Thoracic aorta (tissue), 2 donors: Measurements from ENCODE around the gene SLC35B2. TPM values are rescaled to one million over a fixed set of nuclear protein-coding genes. Genes with fewer than 3 reads are reported as not detected.

Source experiments
- ATAC-seq: fragments of 150-250 bp; one replicate; pipeline ENCODE4 v1.8.0; 2017; ENCODE audit warnings: low read depth; ENCODE audit not compliant: insufficient number of reproducible peaks, low FRiP score
- DNase-seq: peaks from one replicate; pipeline ENCODE4 v3.0.0-alpha.2; 2020; ENCODE audit warnings: low spot score
- H3K27ac ChIP-seq, 2 donors: fragments of 200-600 bp; sonication (generic); 1 replicate in 1 of 2; 2 replicates in 1 of 2; pipeline ENCODE4 v1.5.1; 2016; ENCODE audit warnings: mild to moderate bottlenecking in 2 of 2, moderate library complexity in 2 of 2
- H3K27me3 ChIP-seq: fragments of 200-600 bp; sonication (generic); replicated peaks from 2 replicates; pipeline ENCODE4 v1.6.0; 2016; ENCODE audit warnings: mild to moderate bottlenecking; ENCODE audit not compliant: insufficient read depth
- H3K36me3 ChIP-seq: fragments of 200-600 bp; sonication (generic); one replicate; pipeline ENCODE4 v1.5.1; 2016
- H3K4me1 ChIP-seq, 2 donors: fragments of 200-600 bp; sonication (generic); 1 replicate in 1 of 2; 2 replicates in 1 of 2; pipeline versions ENCODE4 v1.5.1 to v1.6.0; 2016; ENCODE audit warnings: low read depth in 2 of 2, mild to moderate bottlenecking in 1 of 2; ENCODE audit not compliant: control insufficient read depth in 1 of 2
- H3K4me3 ChIP-seq: fragments of 200-600 bp; sonication (generic); 2 replicates; pipeline ENCODE4 v1.5.1; 2016; ENCODE audit warnings: mild to moderate bottlenecking
- H3K9me3 ChIP-seq: fragments of 200-600 bp; sonication (generic); 2 replicates; pipeline ENCODE4 v1.5.1; 2016
- total RNA-seq, 2 donors: library from RNA; depleted of rRNA; stranded (reverse); fragments of >200 nt; gene quantifications; one replicate each; pipeline versions ENCODE4 v1.1.0 to v1.2.3, GENCODE V29; 2016
- TF ChIP-seq, protein P1 (sequence below): fragments of 200-600 bp; sonication (generic); IDR thresholded peaks from one replicate; pipeline ENCODE4 v1.5.1; 2019; ENCODE audit warnings: antibody characterized with exemption

SLC35B2 gene
- total RNA-seq, 2 donors from 2014 or later = 19.9 to 33.3 TPM

DNA sequence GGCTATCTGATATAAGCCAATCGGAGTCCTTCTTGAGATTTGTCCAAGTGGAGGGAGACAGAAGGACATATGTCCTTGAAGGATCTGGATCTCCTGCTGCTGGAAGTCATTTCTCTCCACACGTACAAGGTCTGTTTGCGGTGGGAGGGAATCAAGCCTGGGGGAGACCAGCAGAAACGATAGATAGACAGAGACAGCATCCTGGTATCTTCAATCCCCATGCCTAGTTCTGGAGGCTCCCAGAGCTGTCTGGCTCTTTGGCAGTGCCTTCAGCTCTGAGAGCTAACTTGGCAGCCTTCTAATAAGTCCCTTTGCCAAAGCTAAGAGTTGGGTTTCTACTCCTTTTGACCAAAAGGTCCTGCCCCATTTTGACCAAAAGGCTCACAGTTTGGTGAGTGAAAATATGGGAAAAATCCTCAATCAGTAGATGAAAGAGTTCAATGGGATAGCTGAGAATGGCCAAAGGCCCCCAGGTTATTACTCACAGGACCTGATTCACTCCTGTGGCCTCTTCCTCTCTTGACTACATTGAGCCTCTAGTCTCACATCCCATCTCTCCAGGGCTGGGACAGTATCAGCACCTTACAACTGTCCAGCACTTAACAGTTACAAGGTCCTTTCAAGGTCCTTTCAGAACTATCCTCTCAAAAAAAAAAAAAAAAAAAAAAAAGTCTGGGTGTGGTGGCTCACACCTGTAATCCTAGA lies 35.5 kb upstream of the SLC35B2 start:
- no peak for DNase-seq
- TF ChIP-seq, protein P1, sequence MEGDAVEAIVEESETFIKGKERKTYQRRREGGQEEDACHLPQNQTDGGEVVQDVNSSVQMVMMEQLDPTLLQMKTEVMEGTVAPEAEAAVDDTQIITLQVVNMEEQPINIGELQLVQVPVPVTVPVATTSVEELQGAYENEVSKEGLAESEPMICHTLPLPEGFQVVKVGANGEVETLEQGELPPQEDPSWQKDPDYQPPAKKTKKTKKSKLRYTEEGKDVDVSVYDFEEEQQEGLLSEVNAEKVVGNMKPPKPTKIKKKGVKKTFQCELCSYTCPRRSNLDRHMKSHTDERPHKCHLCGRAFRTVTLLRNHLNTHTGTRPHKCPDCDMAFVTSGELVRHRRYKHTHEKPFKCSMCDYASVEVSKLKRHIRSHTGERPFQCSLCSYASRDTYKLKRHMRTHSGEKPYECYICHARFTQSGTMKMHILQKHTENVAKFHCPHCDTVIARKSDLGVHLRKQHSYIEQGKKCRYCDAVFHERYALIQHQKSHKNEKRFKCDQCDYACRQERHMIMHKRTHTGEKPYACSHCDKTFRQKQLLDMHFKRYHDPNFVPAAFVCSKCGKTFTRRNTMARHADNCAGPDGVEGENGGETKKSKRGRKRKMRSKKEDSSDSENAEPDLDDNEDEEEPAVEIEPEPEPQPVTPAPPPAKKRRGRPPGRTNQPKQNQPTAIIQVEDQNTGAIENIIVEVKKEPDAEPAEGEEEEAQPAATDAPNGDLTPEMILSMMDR = no peak
- peaks cover 12% of the 10 kb centered on the region for H3K27me3 ChIP-seq

DNA sequence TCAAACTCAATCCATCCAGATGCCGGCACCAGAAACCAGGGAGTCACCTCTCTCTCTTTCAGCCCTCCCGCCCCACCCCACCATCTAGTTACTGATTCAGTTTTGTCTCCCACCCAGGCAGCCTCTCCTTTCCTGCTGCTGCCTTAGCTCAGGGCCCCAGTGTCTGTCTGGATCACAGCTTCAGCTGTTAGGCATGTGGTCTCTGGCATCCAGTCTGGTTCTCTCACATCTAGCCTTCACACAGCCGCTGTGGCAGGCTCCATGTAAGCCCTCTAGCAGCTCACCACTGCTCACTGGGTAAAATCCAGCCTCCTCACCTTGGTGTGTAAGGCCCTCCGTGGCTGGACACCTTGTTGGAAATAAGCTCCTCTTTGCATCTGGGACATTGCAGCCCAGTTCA lies 34.5 kb upstream of the SLC35B2 start:
- Histone ChIP-seq H3K4me1 (peaks cover 3 to 8% of the 10 kb centered on the region in 2 donors), H3K36me3 (no peaks in the 10 kb centered on the region), H3K4me3 (no peak overlapping the region), H3K9me3 (no peaks in the 10 kb centered on the region), H3K27ac (no peak overlapping the region), H3K27me3 (peaks cover 12% of the 10 kb centered on the region)
- ATAC-seq (no peak), DNase-seq (no peak)
- TF ChIP-seq, protein P1 = no peak

More for the DNA sequence above, 35.5 kb upstream of the SLC35B2 start:
- Histone ChIP-seq H3K36me3 (no peaks in the 10 kb centered on the region), H3K9me3 (no peaks in the 10 kb centered on the region), H3K27ac (no peak overlapping the region), H3K4me1 (peaks cover 12 to 17% of the 10 kb centered on the region in 2 donors), H3K4me3 (no peak overlapping the region)
- no peak for ATAC-seq

DNA sequence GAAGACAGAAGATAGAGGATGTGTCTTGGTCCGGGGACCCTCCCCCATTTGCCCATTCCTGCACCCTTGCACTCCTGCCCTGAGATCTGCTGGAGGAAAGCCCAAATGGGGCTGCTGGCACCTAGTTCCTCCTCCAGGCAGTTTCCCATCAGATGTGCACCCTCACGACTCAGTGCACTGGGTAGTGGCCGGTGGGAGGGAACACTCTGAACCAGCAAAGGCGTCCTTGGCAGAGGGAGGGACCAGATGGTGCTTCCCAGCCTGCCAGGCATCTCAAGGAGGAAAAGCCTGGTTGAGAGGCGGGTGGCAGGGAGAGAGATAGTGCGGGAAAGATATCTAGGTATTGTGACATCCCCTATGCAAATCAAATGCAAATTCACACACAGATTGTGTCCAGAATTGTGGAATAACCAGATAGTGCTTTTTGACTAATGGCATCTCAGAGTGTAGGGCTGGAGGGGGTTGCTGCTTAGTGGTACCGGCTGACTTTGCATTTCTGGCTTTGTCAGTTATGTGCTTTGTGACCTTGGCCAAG lies 32.5 kb upstream of the SLC35B2 start:
- H3K36me3 ChIP-seq = no peaks in the 10 kb centered on the region
- H3K27me3 ChIP-seq = peaks cover 12% of the 10 kb centered on the region
- ATAC-seq (no peak), DNase-seq (no peak)
- TF ChIP-seq, protein P1 = no peak
- H3K4me3 ChIP-seq = no peak overlapping the region
- peaks cover 3 to 8% of the 10 kb centered on the region in 2 donors for H3K4me1 ChIP-seq
- H3K9me3 ChIP-seq = no peaks in the 10 kb centered on the region
- no peak overlapping the region for H3K27ac ChIP-seq

DNA sequence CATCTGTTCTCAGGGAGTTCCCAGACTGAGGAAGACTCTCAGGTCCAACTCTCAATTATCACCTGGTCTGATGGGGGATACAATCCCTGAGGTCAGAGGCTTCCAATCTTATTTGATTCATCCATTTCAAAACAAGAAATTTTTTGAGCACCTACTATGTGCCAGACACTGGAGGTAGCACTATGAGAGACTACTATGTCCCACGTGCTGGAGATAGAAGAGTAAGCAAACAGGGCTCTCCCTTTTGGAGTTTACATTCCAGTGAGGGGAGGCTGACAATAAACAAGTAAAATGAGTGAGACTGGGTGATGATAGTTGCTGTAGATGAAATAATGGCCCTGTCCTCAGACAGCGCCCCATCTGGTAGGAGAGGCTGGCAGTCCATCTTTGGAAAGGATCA lies 29.4 kb upstream of the SLC35B2 start:
- H3K4me1 ChIP-seq = peaks cover 3 to 8% of the 10 kb centered on the region in 2 donors
- H3K27me3 ChIP-seq = no peaks in the 10 kb centered on the region

GRCh38 chr6:44286285-44286565 lies 28.9 kb upstream of the SLC35B2 start:
- no peaks in the 10 kb centered on the region for H3K36me3 ChIP-seq
- H3K4me1 ChIP-seq = peaks cover 3 to 8% of the 10 kb centered on the region in 2 donors
- H3K27ac ChIP-seq = no peak overlapping the region
- DNase-seq (no peak), ATAC-seq (no peak)
- no peaks in the 10 kb centered on the region for H3K9me3 ChIP-seq
- no peak overlapping the region for H3K4me3 ChIP-seq
- TF ChIP-seq, protein P1 = no peak
- H3K27me3 ChIP-seq = no peaks in the 10 kb centered on the region

More for the DNA sequence above, 29.4 kb upstream of the SLC35B2 start:
- Histone ChIP-seq H3K27ac (no peak overlapping the region), H3K4me3 (no peak overlapping the region), H3K9me3 (no peaks in the 10 kb centered on the region), H3K36me3 (no peaks in the 10 kb centered on the region)
- ATAC-seq (no peak), DNase-seq (no peak)
- TF ChIP-seq, protein P1 = no peak
